Panc1 (cell line): Measurements from ENCODE around the gene GLB1L3. TPM values are rescaled to one million over a fixed set of nuclear protein-coding genes. Genes with fewer than 3 reads are reported as not detected.

ENCODE experiments used
- ATAC-seq: fragments of 200-7000 bp; cut with Tn5 transposase; 2 replicates; pipeline ENCODE4 v1.9.1; 2020; ENCODE audit warnings: mild to moderate bottlenecking, moderate library complexity
- BruUV-seq: library from RNA; stranded (reverse); fragments of 400-500 nt; replicated peaks from 2 replicates; lab custom pipeline; 2021; lab: Mats Ljungman, UMichigan
- CTCF ChIA-PET: fragments of 300-600 bp; sonication (Branson Sonifier 250); formaldehyde crosslinking; loops from one replicate; lab custom pipeline; 2022; ENCODE audit warnings: antibody characterized with exemption; lab: Charles Lee
- POLR2A ChIA-PET: fragments of 300-600 bp; sonication (Branson Sonifier 250); formaldehyde crosslinking; loops from one replicate; lab custom pipeline; 2022; ENCODE audit warnings: antibody characterized with exemption; lab: Charles Lee
- DNase-seq: peaks from one replicate; pipeline ENCODE4 v3.0.0-alpha.2; 2010; ENCODE audit warnings: low read depth, low spot score
- H3K27ac ChIP-seq: 2 replicates; pipeline ENCODE4 v1.5.1; 2011; ENCODE audit warnings: mild to moderate bottlenecking, low read length, inconsistent platforms
- H3K27me3 ChIP-seq: fragments of 200-500 bp; sonication (Bioruptor generic); 2 replicates; pipeline ENCODE4 v1.6.0; 2014; ENCODE audit warnings: low read length, inconsistent platforms; ENCODE audit not compliant: control insufficient read depth, insufficient read depth
- H3K36me3 ChIP-seq: fragments of 200-500 bp; sonication (Bioruptor generic); 2 replicates; pipeline ENCODE4 v1.5.1; 2014; ENCODE audit warnings: inconsistent platforms, mild to moderate bottlenecking, low read length, moderate library complexity; ENCODE audit not compliant: control insufficient read depth, insufficient read depth
- H3K4me1 ChIP-seq: 2 replicates; pipeline ENCODE4 v1.5.1; 2011; ENCODE audit warnings: inconsistent platforms, mild to moderate bottlenecking, low read length, moderate library complexity; ENCODE audit not compliant: control insufficient read depth, insufficient read depth
- H3K4me3 ChIP-seq, 2 experiments: 2 replicates each; pipeline ENCODE4 v1.5.1; 2011 to 2012; ENCODE audit warnings: low read depth in 2 of 2, low read length in 2 of 2, mild to moderate bottlenecking in 2 of 2, inconsistent platforms in 1 of 2, moderate library complexity in 1 of 2
- H3K9me3 ChIP-seq: fragments of 200-500 bp; sonication (Bioruptor generic); 2 replicates; pipeline ENCODE4 v1.5.1; 2014; ENCODE audit warnings: low read depth, mild to moderate bottlenecking, inconsistent platforms, low read length, moderate library complexity; ENCODE audit not compliant: control insufficient read depth, insufficient read depth
- POLR2AphosphoS5 ChIP-seq: IDR thresholded peaks from 2 replicates; pipeline ENCODE4 v1.6.1; 2012; ENCODE audit warnings: mild to moderate bottlenecking, low read depth, low read length, moderate library complexity
- SIN3A ChIP-seq: IDR thresholded peaks from 2 replicates; pipeline ENCODE4 v1.6.1; 2012; ENCODE audit warnings: low read depth, mild to moderate bottlenecking, low read length, moderate library complexity, borderline replicate concordance; ENCODE audit not compliant: insufficient read depth
- TCF7L2 ChIP-seq: IDR thresholded peaks from 2 replicates; pipeline ENCODE4 v1.6.1; 2011; ENCODE audit warnings: mild to moderate bottlenecking, low read depth, low read length, inconsistent platforms
- in situ Hi-C: cut with HindIII; loops from 2 replicates; pipeline ENCODE4 v1.10.0; 2016; ENCODE audit warnings: low sequenced_read_pairs, low pct_unique_long_range_greater_than_20kb
- intact Hi-C: fragments of 100-400 bp; cut with micrococcal nuclease; formaldehyde crosslinking; loops from one replicate; pipeline ENCODE4 v1.10.0; 2022; ENCODE audit not compliant: unreplicated experiment
- total RNA-seq: library from RNA; stranded (reverse); gene quantifications from one replicate; pipeline ENCODE4 v1.2.1, GENCODE V29; 2021; ENCODE audit not compliant: unreplicated experiment
- TF ChIP-seq, protein P1 (sequence below): fragments of 450-650 bp; IDR thresholded peaks from 2 replicates; pipeline ENCODE4 v1.5.1; 2017; ENCODE audit warnings: mild to moderate bottlenecking
- TF ChIP-seq, protein P2 (sequence below), 2 experiments: IDR thresholded peaks; 2 replicates each; pipeline ENCODE4 v1.6.1; 2011 to 2012; ENCODE audit warnings: low read depth in 2 of 2, control low read depth in 1 of 2, low read length in 1 of 2, mild to moderate bottlenecking in 1 of 2, moderate library complexity in 1 of 2; ENCODE audit not compliant: insufficient read depth in 1 of 2

Gene GLB1L3
- total RNA-seq, 1 experiment from 2014 or later = not detected

- ATAC-seq (no peak), DNase-seq (no peak)
- Histone ChIP-seq H3K4me3 (no peak overlapping the region), H3K27ac (no peak overlapping the region), H3K9me3 (no peaks in the 10 kb centered on the region), H3K4me1 (0 out of 2 replicates have a peak, but pooled peaks cover 4% of the 10 kb centered on the region), H3K36me3 (no peaks in the 10 kb centered on the region), H3K27me3 (no peaks in the 10 kb centered on the region)
- ChIA-PET POLR2A (no interaction called here), CTCF (no interaction called here)
- BruUV-seq = no TSS peak
- in situ Hi-C loops = no loop called here
- intact Hi-C loops = no loop called here
- no peak for TF ChIP-seq POLR2AphosphoS5
- TF ChIP-seq SIN3A = no peak
- TF ChIP-seq, protein P1, sequence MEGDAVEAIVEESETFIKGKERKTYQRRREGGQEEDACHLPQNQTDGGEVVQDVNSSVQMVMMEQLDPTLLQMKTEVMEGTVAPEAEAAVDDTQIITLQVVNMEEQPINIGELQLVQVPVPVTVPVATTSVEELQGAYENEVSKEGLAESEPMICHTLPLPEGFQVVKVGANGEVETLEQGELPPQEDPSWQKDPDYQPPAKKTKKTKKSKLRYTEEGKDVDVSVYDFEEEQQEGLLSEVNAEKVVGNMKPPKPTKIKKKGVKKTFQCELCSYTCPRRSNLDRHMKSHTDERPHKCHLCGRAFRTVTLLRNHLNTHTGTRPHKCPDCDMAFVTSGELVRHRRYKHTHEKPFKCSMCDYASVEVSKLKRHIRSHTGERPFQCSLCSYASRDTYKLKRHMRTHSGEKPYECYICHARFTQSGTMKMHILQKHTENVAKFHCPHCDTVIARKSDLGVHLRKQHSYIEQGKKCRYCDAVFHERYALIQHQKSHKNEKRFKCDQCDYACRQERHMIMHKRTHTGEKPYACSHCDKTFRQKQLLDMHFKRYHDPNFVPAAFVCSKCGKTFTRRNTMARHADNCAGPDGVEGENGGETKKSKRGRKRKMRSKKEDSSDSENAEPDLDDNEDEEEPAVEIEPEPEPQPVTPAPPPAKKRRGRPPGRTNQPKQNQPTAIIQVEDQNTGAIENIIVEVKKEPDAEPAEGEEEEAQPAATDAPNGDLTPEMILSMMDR = no peak
- TF ChIP-seq, protein P2, sequence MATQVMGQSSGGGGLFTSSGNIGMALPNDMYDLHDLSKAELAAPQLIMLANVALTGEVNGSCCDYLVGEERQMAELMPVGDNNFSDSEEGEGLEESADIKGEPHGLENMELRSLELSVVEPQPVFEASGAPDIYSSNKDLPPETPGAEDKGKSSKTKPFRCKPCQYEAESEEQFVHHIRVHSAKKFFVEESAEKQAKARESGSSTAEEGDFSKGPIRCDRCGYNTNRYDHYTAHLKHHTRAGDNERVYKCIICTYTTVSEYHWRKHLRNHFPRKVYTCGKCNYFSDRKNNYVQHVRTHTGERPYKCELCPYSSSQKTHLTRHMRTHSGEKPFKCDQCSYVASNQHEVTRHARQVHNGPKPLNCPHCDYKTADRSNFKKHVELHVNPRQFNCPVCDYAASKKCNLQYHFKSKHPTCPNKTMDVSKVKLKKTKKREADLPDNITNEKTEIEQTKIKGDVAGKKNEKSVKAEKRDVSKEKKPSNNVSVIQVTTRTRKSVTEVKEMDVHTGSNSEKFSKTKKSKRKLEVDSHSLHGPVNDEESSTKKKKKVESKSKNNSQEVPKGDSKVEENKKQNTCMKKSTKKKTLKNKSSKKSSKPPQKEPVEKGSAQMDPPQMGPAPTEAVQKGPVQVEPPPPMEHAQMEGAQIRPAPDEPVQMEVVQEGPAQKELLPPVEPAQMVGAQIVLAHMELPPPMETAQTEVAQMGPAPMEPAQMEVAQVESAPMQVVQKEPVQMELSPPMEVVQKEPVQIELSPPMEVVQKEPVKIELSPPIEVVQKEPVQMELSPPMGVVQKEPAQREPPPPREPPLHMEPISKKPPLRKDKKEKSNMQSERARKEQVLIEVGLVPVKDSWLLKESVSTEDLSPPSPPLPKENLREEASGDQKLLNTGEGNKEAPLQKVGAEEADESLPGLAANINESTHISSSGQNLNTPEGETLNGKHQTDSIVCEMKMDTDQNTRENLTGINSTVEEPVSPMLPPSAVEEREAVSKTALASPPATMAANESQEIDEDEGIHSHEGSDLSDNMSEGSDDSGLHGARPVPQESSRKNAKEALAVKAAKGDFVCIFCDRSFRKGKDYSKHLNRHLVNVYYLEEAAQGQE (IDR thresholded peaks at IDR 0.05; ENCODE audit: insufficient read depth in 1 of 2, low read depth in 2 of 2, low read length in 1 of 2) = no peak
- TF ChIP-seq TCF7L2 = no peak
Observed at GRCh38 chr11:134358165-134358855, 82.1 kb downstream of the GLB1L3 start.

- DNase-seq (no peak), ATAC-seq (no peak)
- TF ChIP-seq, protein P2 (IDR thresholded peaks at IDR 0.05; ENCODE audit: insufficient read depth in 1 of 2, low read depth in 2 of 2, low read length in 1 of 2) = no peak
- no peak for TF ChIP-seq TCF7L2
- TF ChIP-seq, protein P1 = no peak
- TF ChIP-seq POLR2AphosphoS5 = no peak
- no peak for TF ChIP-seq SIN3A
- Histone ChIP-seq H3K4me3 (no peak overlapping the region), H3K9me3 (no peaks in the 10 kb centered on the region), H3K27ac (no peak overlapping the region), H3K4me1 (0 out of 2 replicates have a peak, but pooled peaks cover 4% of the 10 kb centered on the region), H3K27me3 (no peaks in the 10 kb centered on the region), H3K36me3 (no peaks in the 10 kb centered on the region)
- in situ Hi-C loops = no loop called here
- ChIA-PET POLR2A (no interaction called here), CTCF (interaction anchor here (0.6 kb wide), 1 partner anchor 588 kb away, joined by 3 read pairs; no protein-coding TSS in a partner anchor)
- BruUV-seq = no TSS peak
- intact Hi-C loops = no loop called here
Observed at GRCh38 chr11:134358856-134359490, 82.8 kb downstream of the GLB1L3 start.
